K562 (cell line): Measurements from ENCODE around the gene ATXN7L1. TPM values are rescaled to one million over a fixed set of nuclear protein-coding genes. Genes with fewer than 3 reads are reported as not detected.
A peak's percentile ranks its signal among the peaks of the same experiment; 100 is the strongest.

Source experiments
- ATAC-seq: fragments of 200-7000 bp; cut with Tn5 transposase; 3 replicates; pipeline ENCODE4 v1.9.1; 2020; ENCODE audit warnings: moderate library complexity
- BruUV-seq: library from RNA; stranded (reverse); fragments of 400-500 nt; replicated peaks from 2 replicates; lab custom pipeline; 2021; lab: Mats Ljungman, UMichigan
- CTCF ChIA-PET: fragments of 300-600 bp; formaldehyde crosslinking; extraction: SDS; loops from one replicate; lab custom pipeline; 2021; ENCODE audit warnings: low intra/inter-chr PET ratio; lab: Yijun Ruan, JAX
- POLR2A ChIA-PET: fragments of 300-600, 350-650 bp; sonication (Branson Sonifier 250); formaldehyde crosslinking; extraction: SDS; loops from one replicate; lab custom pipeline; 2021; ENCODE audit warnings: antibody characterized with exemption, inconsistent platforms; lab: Yijun Ruan, JAX
- DNase-seq, 4 experiments: peaks; one replicate each; pipeline versions ENCODE4 v3.0.0 to v3.0.0-alpha.2; 2011 to 2018; ENCODE audit warnings: low spot score in 3 of 4, mixed read lengths in 3 of 4; ENCODE audit errors: extremely low read depth in 1 of 4
- FAIRE-seq: peaks from 2 replicates; lab custom pipeline; 2011; peaks lifted over from hg19 to GRCh38; lab: Jason Lieb, UNC
- H2AFZ ChIP-seq: 2 replicates; pipeline ENCODE4 v1.6.0; 2011; ENCODE audit warnings: low read depth, low read length, control low read depth, inconsistent platforms
- H3K27ac ChIP-seq: fragments of 200-600 bp; 3 replicates; pipeline ENCODE4 v1.8.0; 2011; ENCODE audit warnings: low read depth, mild to moderate bottlenecking, control low read depth, inconsistent platforms, low read length, moderate library complexity, mixed read lengths; ENCODE audit errors: extremely low read depth
- H3K27me3 ChIP-seq, 2 experiments: fragments of 300-600 bp in 1 of 2; 2 replicates in 1 of 2; 3 replicates in 1 of 2; pipeline versions ENCODE4 v1.6.0 to v1.8.0; 2011; ENCODE audit warnings: inconsistent platforms in 2 of 2, low read length in 2 of 2, mild to moderate bottlenecking in 1 of 2, mixed read lengths in 1 of 2, moderate library complexity in 1 of 2; ENCODE audit not compliant: control insufficient read depth in 2 of 2, insufficient read depth in 2 of 2
- H3K36me3 ChIP-seq: fragments of 300-600 bp; 3 replicates; pipeline ENCODE4 v1.8.0; 2011; ENCODE audit warnings: mild to moderate bottlenecking, low read length, inconsistent platforms; ENCODE audit not compliant: control insufficient read depth, insufficient read depth
- H3K4me1 ChIP-seq, 2 experiments: fragments of 200-600 bp in 1 of 2; replicated peaks in 1 of 2; 2 replicates in 1 of 2; 3 replicates in 1 of 2; pipeline versions ENCODE4 v1.5.1 to v1.8.0; 2011; ENCODE audit warnings: inconsistent platforms in 2 of 2, low read length in 2 of 2, mild to moderate bottlenecking in 1 of 2, mixed read lengths in 1 of 2, moderate library complexity in 1 of 2; ENCODE audit not compliant: control insufficient read depth in 2 of 2, insufficient read depth in 2 of 2
- H3K4me2 ChIP-seq: 2 replicates; pipeline ENCODE4 v1.6.1; 2011; ENCODE audit warnings: low read length, control low read depth, inconsistent platforms, mixed read lengths; ENCODE audit not compliant: insufficient read depth
- H3K4me3 ChIP-seq: fragments of 200-600 bp; sonication (generic), shearing (Covaris generic); 2 replicates; pipeline ENCODE4 v1.5.1; 2016; ENCODE audit warnings: control low read depth, inconsistent platforms
- H3K79me2 ChIP-seq: fragments of 200-600 bp; 3 replicates; pipeline ENCODE4 v1.8.0; 2011; ENCODE audit warnings: low read length, inconsistent platforms; ENCODE audit not compliant: control insufficient read depth, insufficient read depth
- H3K9ac ChIP-seq, 2 experiments: 2 replicates each; pipeline versions ENCODE4 v1.6.0 to v1.6.1; 2011; ENCODE audit warnings: low read depth in 2 of 2, low read length in 2 of 2, control low read depth in 1 of 2, inconsistent platforms in 1 of 2, mild to moderate bottlenecking in 1 of 2, mixed read lengths in 1 of 2; ENCODE audit not compliant: insufficient read depth in 1 of 2
- H3K9me1 ChIP-seq: one replicate; pipeline ENCODE4 v1.6.0; 2011; ENCODE audit warnings: inconsistent platforms, mild to moderate bottlenecking, low read length, moderate library complexity; ENCODE audit not compliant: control insufficient read depth, insufficient read depth
- H3K9me3 ChIP-seq: replicated peaks from 2 replicates; pipeline ENCODE4 v1.5.1; 2011; ENCODE audit warnings: low read depth, low read length, inconsistent platforms; ENCODE audit not compliant: control insufficient read depth, insufficient read depth
- H4K20me1 ChIP-seq: replicated peaks from 2 replicates; pipeline ENCODE4 v1.6.1; 2011; ENCODE audit warnings: low read length, inconsistent platforms, mixed read lengths; ENCODE audit not compliant: control insufficient read depth, insufficient read depth
- CTCF ChIP-seq, 3 experiments: IDR thresholded peaks in 2 of 3; conservative IDR thresholded peaks in 1 of 3; 2 replicates each; pipeline ENCODE4 v1.5.1; 2011 to 2012; ENCODE audit warnings: low read length in 3 of 3, mild to moderate bottlenecking in 3 of 3, control low read depth in 2 of 3, improper control_type of control experiment in 1 of 3, inconsistent platforms in 1 of 3, low read depth in 1 of 3, mixed read lengths in 1 of 3, moderate library complexity in 1 of 3; ENCODE audit not compliant: insufficient read depth in 2 of 3
- GATAD2B ChIP-seq: fragments of 450-650 bp; IDR thresholded peaks from 2 replicates; pipeline ENCODE4 v1.6.1; 2017; ENCODE audit warnings: mild to moderate bottlenecking, borderline replicate concordance
- JUND ChIP-seq, 2 experiments: IDR thresholded peaks; 2 replicates in 1 of 2; 3 replicates in 1 of 2; pipeline ENCODE4 v1.6.1; 2011; ENCODE audit warnings: borderline replicate concordance in 2 of 2, low read depth in 2 of 2, low read length in 2 of 2, improper control_type of control experiment in 1 of 2, missing biosample characterization in 1 of 2, missing genetic modification characterization in 1 of 2, missing genetic modification reagents in 1 of 2
- MAFF ChIP-seq: IDR thresholded peaks from 2 replicates; pipeline ENCODE4 v1.6.1; 2012; ENCODE audit warnings: low read length, improper control_type of control experiment
- MEF2A ChIP-seq: IDR thresholded peaks from 2 replicates; pipeline ENCODE4 v1.6.1; 2011; ENCODE audit warnings: low read depth, mild to moderate bottlenecking, low read length, moderate library complexity; ENCODE audit not compliant: control insufficient read depth
- MYNN ChIP-seq, 2 experiments: sonication (generic); formaldehyde crosslinking in 1 of 2; IDR thresholded peaks; 2 replicates each; pipeline versions ENCODE4 v1.5.0 to v1.6.1; 2016 to 2020; ENCODE audit warnings: antibody characterized with exemption in 1 of 2, missing genetic modification reagents in 1 of 2
- WGBS: fragments of 100-300 bp; shearing (Covaris generic); methylation state at CpG from one replicate; pipeline ENCODE4 v1.1.6; 2016; ENCODE audit warnings: low coverage, mixed read lengths; ENCODE audit not compliant: insufficient coverage; ENCODE audit errors: missing lambda C conversion rate; 5-methylcytosine and 5-hydroxymethylcytosine counted together
- in situ Hi-C: fragments of 300-500 bp; cut with MboI; formaldehyde crosslinking; loops from 4 replicates; pipeline ENCODE4 v1.15.0; 2018; ENCODE audit warnings: inconsistent platforms, mixed read lengths
- intact Hi-C: fragments of 100-400 bp; cut with micrococcal nuclease; formaldehyde crosslinking; loops from 2 replicates; pipeline ENCODE4 v1.14.2; 2022
- polyA plus RNA-seq, 8 experiments: library from polyadenylated mRNA; depleted of rRNA in 4 of 8; stranded (reverse) in 5 of 8; unstranded in 3 of 8; fragments of >200 nt; fragmentation: Nextera tagmentation in 2 of 8; fragmentation: Illumina TruSeq in 1 of 8; extraction: Ambion mirVana in 2 of 8; extraction: Trizol in 1 of 8; gene quantifications; 2 replicates each; pipeline versions ENCODE4 v1.2.1 to v1.2.3, GENCODE V29; 2011 to 2014; ENCODE audit warnings: inconsistent platforms in 1 of 8, missing spikeins in 1 of 8
- total RNA-seq, 7 experiments: library from RNA; depleted of rRNA in 6 of 7; stranded (reverse); fragments of >200 nt in 6 of 7; fragmentation: Illumina TruSeq in 2 of 7; extraction: Trizol in 2 of 7; gene quantifications; 2 replicates each; pipeline versions ENCODE4 v1.2.1 to v1.2.3, GENCODE V29; 2011 to 2021; ENCODE audit warnings: low replicate concordance in 1 of 7
- TF ChIP-seq, protein P1 (sequence below): fragments of 450-650 bp; formaldehyde crosslinking; IDR thresholded peaks from 2 replicates; pipeline ENCODE4 v1.4.0; 2022; ENCODE audit warnings: mild to moderate bottlenecking, moderate library complexity
- TF ChIP-seq, protein P2 (sequence below), 2 experiments: fragments of 450-650 bp; formaldehyde crosslinking in 1 of 2; IDR thresholded peaks; 2 replicates each; pipeline versions ENCODE4 v1.4.0 to v1.6.1; 2014 to 2020; ENCODE audit warnings: mild to moderate bottlenecking in 2 of 2, borderline replicate concordance in 1 of 2, low read depth in 1 of 2

ATXN7L1 gene
- total and polyA plus RNA-seq, 9 of the 15 experiments (the other 6 are each of a cell fraction or from before 2014, with no cell fraction given): 6.6 to 13.7 (median 10.7) TPM

- H2AFZ ChIP-seq: no peak overlapping the region
- H3K4me2 ChIP-seq: no peak overlapping the region
- DNase-seq: peak in 3 of 4 experiments; percentile 37 to 64 (median 47)
- H3K4me3 ChIP-seq: no peak overlapping the region
- no TSS peak for BruUV-seq
- in situ Hi-C loops (no loop called here), intact Hi-C loops (loop anchor here (2.0 to 10.0 kb wide), 5 partner anchors 142 to 667 kb away; no protein-coding TSS in a partner anchor)
- H3K9ac ChIP-seq: no peak overlapping the region
- peak; percentile 49 for FAIRE-seq
- H3K27ac ChIP-seq: no peak overlapping the region
- H3K79me2 ChIP-seq: no peaks in the 10 kb centered on the region
- 26% methylated on average over 6 of the region's 6 CpGs for WGBS
- no peaks in the 10 kb centered on the region for H3K9me1 ChIP-seq
- H3K9me3 ChIP-seq: 0 out of 2 replicates have a peak, but pooled peaks cover 2% of the 10 kb centered on the region
- peak; percentile 68 for ATAC-seq
- peaks cover 0 to 13% of the 10 kb centered on the region in 2 experiments; a peak in 3 of 5 replicates for H3K4me1 ChIP-seq
- H4K20me1 ChIP-seq: no peaks in the 10 kb centered on the region
- H3K36me3 ChIP-seq: no peaks in the 10 kb centered on the region; the same call in 2 of the 3 replicates
- CTCF ChIA-PET: no interaction called here
- POLR2A ChIA-PET: interaction anchor here (0.9 to 2.2 kb wide), 2 partner anchors 9 to 14 kb away, joined by 3 to 12 read pairs; no protein-coding TSS in a partner anchor
- no peaks in the 10 kb centered on the region for H3K27me3 ChIP-seq
- TF ChIP-seq, protein P1, sequence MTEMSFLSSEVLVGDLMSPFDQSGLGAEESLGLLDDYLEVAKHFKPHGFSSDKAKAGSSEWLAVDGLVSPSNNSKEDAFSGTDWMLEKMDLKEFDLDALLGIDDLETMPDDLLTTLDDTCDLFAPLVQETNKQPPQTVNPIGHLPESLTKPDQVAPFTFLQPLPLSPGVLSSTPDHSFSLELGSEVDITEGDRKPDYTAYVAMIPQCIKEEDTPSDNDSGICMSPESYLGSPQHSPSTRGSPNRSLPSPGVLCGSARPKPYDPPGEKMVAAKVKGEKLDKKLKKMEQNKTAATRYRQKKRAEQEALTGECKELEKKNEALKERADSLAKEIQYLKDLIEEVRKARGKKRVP (CRISPR knock-in tag): no peak
- TF ChIP-seq GATAD2B: no peak
- 0 out of 2 replicates have a peak, but pooled peaks have one; percentile 47 for TF ChIP-seq MYNN (IDR thresholded peaks at IDR 0.05)
- TF ChIP-seq MYNN (CRISPR knock-in tag; IDR thresholded peaks at IDR 0.05): no peak
- peak; percentile 6; the same call in 1 of the 2 replicates for TF ChIP-seq JUND (IDR thresholded peaks at IDR 0.05; ENCODE audit: borderline replicate concordance, low read depth, low read length)
- TF ChIP-seq JUND (tag; IDR thresholded peaks at IDR 0.05; ENCODE audit: borderline replicate concordance, low read depth, low read length): no peak
- no peak for TF ChIP-seq MEF2A
- no peak for TF ChIP-seq MAFF
- TF ChIP-seq CTCF (IDR thresholded peaks at IDR 0.05 in 2 of 3, conservative IDR thresholded peaks at IDR 0.05 in 1 of 3; ENCODE audit: insufficient read depth in 2 of 3, low read depth in 1 of 3, low read length in 3 of 3): peak; percentile 66 to 75 (median 71)
- TF ChIP-seq, protein P2, sequence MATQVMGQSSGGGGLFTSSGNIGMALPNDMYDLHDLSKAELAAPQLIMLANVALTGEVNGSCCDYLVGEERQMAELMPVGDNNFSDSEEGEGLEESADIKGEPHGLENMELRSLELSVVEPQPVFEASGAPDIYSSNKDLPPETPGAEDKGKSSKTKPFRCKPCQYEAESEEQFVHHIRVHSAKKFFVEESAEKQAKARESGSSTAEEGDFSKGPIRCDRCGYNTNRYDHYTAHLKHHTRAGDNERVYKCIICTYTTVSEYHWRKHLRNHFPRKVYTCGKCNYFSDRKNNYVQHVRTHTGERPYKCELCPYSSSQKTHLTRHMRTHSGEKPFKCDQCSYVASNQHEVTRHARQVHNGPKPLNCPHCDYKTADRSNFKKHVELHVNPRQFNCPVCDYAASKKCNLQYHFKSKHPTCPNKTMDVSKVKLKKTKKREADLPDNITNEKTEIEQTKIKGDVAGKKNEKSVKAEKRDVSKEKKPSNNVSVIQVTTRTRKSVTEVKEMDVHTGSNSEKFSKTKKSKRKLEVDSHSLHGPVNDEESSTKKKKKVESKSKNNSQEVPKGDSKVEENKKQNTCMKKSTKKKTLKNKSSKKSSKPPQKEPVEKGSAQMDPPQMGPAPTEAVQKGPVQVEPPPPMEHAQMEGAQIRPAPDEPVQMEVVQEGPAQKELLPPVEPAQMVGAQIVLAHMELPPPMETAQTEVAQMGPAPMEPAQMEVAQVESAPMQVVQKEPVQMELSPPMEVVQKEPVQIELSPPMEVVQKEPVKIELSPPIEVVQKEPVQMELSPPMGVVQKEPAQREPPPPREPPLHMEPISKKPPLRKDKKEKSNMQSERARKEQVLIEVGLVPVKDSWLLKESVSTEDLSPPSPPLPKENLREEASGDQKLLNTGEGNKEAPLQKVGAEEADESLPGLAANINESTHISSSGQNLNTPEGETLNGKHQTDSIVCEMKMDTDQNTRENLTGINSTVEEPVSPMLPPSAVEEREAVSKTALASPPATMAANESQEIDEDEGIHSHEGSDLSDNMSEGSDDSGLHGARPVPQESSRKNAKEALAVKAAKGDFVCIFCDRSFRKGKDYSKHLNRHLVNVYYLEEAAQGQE (IDR thresholded peaks at IDR 0.05; ENCODE audit: borderline replicate concordance): peak; percentile 53; the same call in 1 of the 2 replicates
- TF ChIP-seq, protein P2 (CRISPR knock-in tag; IDR thresholded peaks at IDR 0.05; ENCODE audit: low read depth): no peak
Observed at GRCh38 chr7:105589356-105590077, 286.9 kb downstream of the ATXN7L1 start.
